Upper lobe of left lung (tissue), 6 donors: ENCODE measurements around the gene VSTM4. TPM values are rescaled to one million over a fixed set of nuclear protein-coding genes. Genes with fewer than 3 reads are reported as not detected.

Source experiments
- ATAC-seq, 2 donors: fragments of 200-7000 bp; cut with Tn5 transposase; one replicate each; pipeline ENCODE4 v1.9.1; 2022; ENCODE audit warnings: mild to moderate bottlenecking in 2 of 2, moderate library complexity in 2 of 2; ENCODE audit not compliant: low FRiP score in 2 of 2
- DNase-seq, 2 donors: peaks; one replicate each; pipeline ENCODE4 v3.0.0-alpha.2; 2019 to 2020
- H3K27ac ChIP-seq, 4 donors: fragments of 200-600 bp; sonication (generic); one replicate each; pipeline ENCODE4 v1.5.1; 2016 to 2019
- H3K27me3 ChIP-seq, 4 donors: fragments of 200-600 bp; sonication (generic); one replicate each; pipeline ENCODE4 v1.5.1; 2017 to 2019
- H3K36me3 ChIP-seq, 4 donors: fragments of 200-600 bp; sonication (generic); one replicate each; pipeline ENCODE4 v1.5.1; 2016 to 2019
- H3K4me1 ChIP-seq, 4 donors: fragments of 200-600 bp; sonication (generic); one replicate each; pipeline ENCODE4 v1.5.1; 2018 to 2019
- H3K4me3 ChIP-seq, 4 donors: fragments of 200-600 bp; sonication (generic); one replicate each; pipeline ENCODE4 v1.5.1; 2017 to 2019; ENCODE audit warnings: mild to moderate bottlenecking in 2 of 4, moderate library complexity in 1 of 4
- H3K9me3 ChIP-seq, 4 donors: fragments of 200-600 bp; sonication (generic); one replicate each; pipeline ENCODE4 v1.5.1; 2018 to 2019
- EP300 ChIP-seq, 4 donors: sonication (generic); formaldehyde crosslinking; IDR thresholded peaks; one replicate each; pipeline ENCODE4 v1.5.1; 2017; ENCODE audit warnings: antibody characterized with exemption in 4 of 4, control low read depth in 2 of 4
- POLR2A ChIP-seq, 4 donors: fragments of 450-650 bp; IDR thresholded peaks; one replicate each; pipeline ENCODE4 v1.5.1; 2016 to 2017; ENCODE audit warnings: antibody characterized with exemption in 4 of 4, mild to moderate bottlenecking in 2 of 4
- POLR2AphosphoS5 ChIP-seq, 2 donors: sonication (generic); formaldehyde crosslinking; IDR thresholded peaks; one replicate each; pipeline ENCODE4 v1.5.1; 2017; ENCODE audit warnings: antibody characterized with exemption in 2 of 2
- WGBS, 2 donors: methylation state at CpG; one replicate each; pipeline ENCODE4 v1.1.5; 2017 to 2018; 5-methylcytosine and 5-hydroxymethylcytosine counted together
- total RNA-seq, 6 donors: library from RNA; depleted of rRNA in 4 of 6; stranded (reverse); fragments of >200 nt in 4 of 6; gene quantifications; one replicate each; pipeline versions ENCODE4 v1.1.0 to v1.2.1, GENCODE V29; 2016 to 2021
- TF ChIP-seq, protein P1 (sequence below), 6 experiments: fragments of 450-650 bp in 4 of 6; fragments of 200-600 bp in 2 of 6; sonication (generic) in 2 of 6; IDR thresholded peaks; one replicate each; pipeline ENCODE4 v1.5.1; 2016 to 2019; ENCODE audit warnings: antibody characterized with exemption in 6 of 6
- donor health status: DM: no; HTN: no; CAD: no; lungs with moderate emphysema.
- donor health status: DM: no; HTN: yes; CAD: no; lungs with severe emphysema.

Gene VSTM4
- total RNA-seq, 6 donors from 2014 or later, result 8.5 to 24.3 (median 13.2) TPM

DNA sequence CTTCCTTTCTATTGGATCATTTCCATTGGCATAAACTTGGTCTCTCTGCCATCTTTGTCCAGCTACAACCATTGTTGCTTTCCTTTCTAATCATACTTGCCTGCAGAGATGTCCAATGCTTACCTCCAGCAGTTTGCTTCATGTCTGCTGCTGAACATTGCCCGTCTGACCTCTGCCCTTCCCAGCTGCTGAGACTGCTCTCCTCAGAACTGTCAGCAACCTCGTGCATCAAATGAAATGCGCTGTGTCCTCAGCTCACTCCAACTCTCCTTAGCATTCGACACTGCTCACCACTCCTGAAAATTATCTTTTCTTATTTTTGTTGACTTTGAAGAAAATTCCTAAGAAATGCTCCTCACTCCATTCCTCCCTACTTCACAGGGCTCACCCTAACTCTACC, 13.5 kb upstream of the VSTM4 start:
- H3K36me3 ChIP-seq, result no peaks in the 10 kb centered on the region
- H3K4me1 ChIP-seq, result no peaks in the 10 kb centered on the region
- 52 to 85% methylated on average over 4 of the region's 4 CpGs for WGBS, 2 donors
- no peaks in the 10 kb centered on the region for H3K9me3 ChIP-seq
- DNase-seq (no peak), ATAC-seq (no peak)
- H3K4me3 ChIP-seq, result no peak overlapping the region
- TF ChIP-seq, protein P1, sequence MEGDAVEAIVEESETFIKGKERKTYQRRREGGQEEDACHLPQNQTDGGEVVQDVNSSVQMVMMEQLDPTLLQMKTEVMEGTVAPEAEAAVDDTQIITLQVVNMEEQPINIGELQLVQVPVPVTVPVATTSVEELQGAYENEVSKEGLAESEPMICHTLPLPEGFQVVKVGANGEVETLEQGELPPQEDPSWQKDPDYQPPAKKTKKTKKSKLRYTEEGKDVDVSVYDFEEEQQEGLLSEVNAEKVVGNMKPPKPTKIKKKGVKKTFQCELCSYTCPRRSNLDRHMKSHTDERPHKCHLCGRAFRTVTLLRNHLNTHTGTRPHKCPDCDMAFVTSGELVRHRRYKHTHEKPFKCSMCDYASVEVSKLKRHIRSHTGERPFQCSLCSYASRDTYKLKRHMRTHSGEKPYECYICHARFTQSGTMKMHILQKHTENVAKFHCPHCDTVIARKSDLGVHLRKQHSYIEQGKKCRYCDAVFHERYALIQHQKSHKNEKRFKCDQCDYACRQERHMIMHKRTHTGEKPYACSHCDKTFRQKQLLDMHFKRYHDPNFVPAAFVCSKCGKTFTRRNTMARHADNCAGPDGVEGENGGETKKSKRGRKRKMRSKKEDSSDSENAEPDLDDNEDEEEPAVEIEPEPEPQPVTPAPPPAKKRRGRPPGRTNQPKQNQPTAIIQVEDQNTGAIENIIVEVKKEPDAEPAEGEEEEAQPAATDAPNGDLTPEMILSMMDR (IDR thresholded peaks at IDR 0.05), result no peak
- no peak for TF ChIP-seq POLR2AphosphoS5 (IDR thresholded peaks at IDR 0.05)
- no peak for TF ChIP-seq EP300 (IDR thresholded peaks at IDR 0.05)
- no peak for TF ChIP-seq POLR2A (IDR thresholded peaks at IDR 0.05)
- H3K27me3 ChIP-seq, result no peaks in the 10 kb centered on the region
- H3K27ac ChIP-seq, result no peak overlapping the region

DNA sequence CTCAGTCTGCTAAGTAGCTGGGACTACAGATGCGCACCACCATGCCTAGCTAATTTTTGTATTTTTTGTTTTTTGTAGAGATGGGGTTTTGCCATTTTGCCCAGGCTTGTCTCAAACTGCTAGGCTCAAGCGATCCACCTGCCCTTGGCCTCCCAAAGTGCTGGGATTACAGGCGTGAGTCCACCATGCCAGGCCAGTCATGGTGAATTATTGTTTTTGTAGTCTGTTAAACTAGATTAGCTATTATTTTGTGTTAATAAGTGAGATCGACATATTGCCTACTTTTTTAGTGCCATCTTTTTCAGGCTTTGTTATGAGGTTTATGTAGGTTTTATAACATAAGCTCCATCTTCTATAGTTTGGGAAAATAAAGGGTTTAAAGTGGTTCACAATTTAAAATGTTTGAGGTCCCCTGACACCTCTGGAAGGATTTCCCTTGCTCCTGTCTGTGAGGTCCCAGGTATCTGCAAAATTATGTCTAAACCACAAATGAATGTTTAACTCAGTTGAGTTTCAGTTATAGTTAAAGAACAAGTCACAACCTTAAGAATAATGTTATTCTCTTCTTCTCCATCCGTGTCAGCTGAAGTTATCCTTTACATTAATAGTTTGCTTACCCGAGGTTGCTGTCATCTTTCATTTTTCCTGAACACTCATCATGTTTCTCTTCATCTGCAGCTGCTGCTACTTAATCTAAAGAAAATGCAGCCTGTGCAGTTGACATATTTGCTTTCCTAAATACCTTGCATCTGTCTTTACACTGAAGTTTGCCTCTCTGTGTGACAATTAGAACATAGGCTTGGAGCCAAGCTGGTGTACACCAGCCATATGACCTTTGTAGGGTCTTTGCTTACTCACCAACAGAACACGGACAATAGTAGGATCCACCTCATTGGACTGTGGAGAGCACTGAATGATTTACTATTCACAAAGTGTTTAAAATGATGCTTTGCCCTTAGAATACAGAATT, 8.9 kb upstream of the VSTM4 start:
- TF ChIP-seq, protein P1 (IDR thresholded peaks at IDR 0.05), result no peak
- no peak for TF ChIP-seq POLR2AphosphoS5 (IDR thresholded peaks at IDR 0.05)
- no peak for TF ChIP-seq EP300 (IDR thresholded peaks at IDR 0.05)
- TF ChIP-seq POLR2A (IDR thresholded peaks at IDR 0.05), result no peak
- no peaks in the 10 kb centered on the region for H3K4me1 ChIP-seq
- no peaks in the 10 kb centered on the region for H3K36me3 ChIP-seq
- ATAC-seq (no peak), DNase-seq (no peak)
- H3K4me3 ChIP-seq, result no peak overlapping the region
- H3K27ac ChIP-seq, result no peak overlapping the region
- no peaks in the 10 kb centered on the region for H3K9me3 ChIP-seq
- 84 to 91% methylated on average over 7 of the region's 7 CpGs for WGBS, 2 donors
- H3K27me3 ChIP-seq, result no peaks in the 10 kb centered on the region

DNA sequence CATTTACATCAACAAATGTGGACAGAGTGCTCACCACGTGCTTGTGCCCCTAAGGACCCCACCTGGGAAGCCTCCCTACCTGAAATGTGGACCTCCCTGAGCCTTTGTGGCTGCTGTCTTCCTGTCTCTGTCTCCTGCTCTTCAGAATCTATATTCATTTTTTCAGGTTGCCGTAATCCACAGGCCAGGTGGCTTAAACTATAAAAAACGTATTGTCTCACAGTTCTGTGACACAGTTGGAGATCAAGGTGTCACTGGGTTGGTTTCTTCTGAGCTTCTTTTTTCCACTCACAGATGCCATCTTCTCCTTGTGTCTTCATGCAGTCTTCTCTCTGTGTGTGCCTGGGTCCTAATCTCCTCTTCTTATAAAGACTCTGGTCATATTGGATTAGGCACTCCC, 5.6 kb upstream of the VSTM4 start:
- Histone ChIP-seq H3K36me3 (no peaks in the 10 kb centered on the region), H3K9me3 (no peaks in the 10 kb centered on the region), H3K4me3 (no peak overlapping the region), H3K4me1 (peaks cover 0 to under 1% (median 0%) of the 10 kb centered on the region in 4 donors), H3K27me3 (no peaks in the 10 kb centered on the region), H3K27ac (no peak overlapping the region)
- 86 to 87% methylated on average over 3 of the region's 3 CpGs for WGBS, 2 donors
- no peak for DNase-seq
- no peak for ATAC-seq
- TF ChIP-seq POLR2AphosphoS5 (IDR thresholded peaks at IDR 0.05) (no peak), EP300 (IDR thresholded peaks at IDR 0.05) (no peak)

DNA sequence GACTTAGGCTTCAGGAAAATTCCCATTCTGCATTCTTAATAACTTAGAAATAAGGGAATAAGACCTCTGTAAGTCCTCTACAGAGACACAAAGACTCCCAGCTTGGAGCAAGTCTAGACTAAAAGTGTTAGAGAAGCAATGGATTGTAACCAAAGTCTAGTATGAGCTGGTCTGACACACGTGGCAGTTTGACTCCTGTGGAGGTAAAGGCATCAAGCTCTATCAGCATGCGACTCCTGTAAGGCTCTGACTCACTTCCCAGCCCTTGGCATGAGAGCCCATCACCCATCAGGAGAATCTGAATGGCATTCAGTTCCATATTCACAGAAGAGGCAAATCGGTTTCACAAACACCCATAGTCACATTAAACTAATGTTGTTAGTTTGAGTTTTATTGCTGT, 4.4 kb upstream of the VSTM4 start:
- Histone ChIP-seq H3K27me3 (no peaks in the 10 kb centered on the region), H3K4me1 (peaks cover 0 to 8% (median 0%) of the 10 kb centered on the region in 4 donors), H3K36me3 (no peaks in the 10 kb centered on the region), H3K9me3 (no peaks in the 10 kb centered on the region), H3K27ac (no peak overlapping the region), H3K4me3 (no peak overlapping the region)
- TF ChIP-seq, protein P1 (IDR thresholded peaks at IDR 0.05), result no peak
- TF ChIP-seq POLR2AphosphoS5 (IDR thresholded peaks at IDR 0.05), result no peak
- TF ChIP-seq POLR2A (IDR thresholded peaks at IDR 0.05), result no peak
- no peak for TF ChIP-seq EP300 (IDR thresholded peaks at IDR 0.05)
- ATAC-seq, result no peak
- no peak for DNase-seq
- WGBS, 2 donors, result 61 to 68% methylated on average over 3 of the region's 3 CpGs

DNA sequence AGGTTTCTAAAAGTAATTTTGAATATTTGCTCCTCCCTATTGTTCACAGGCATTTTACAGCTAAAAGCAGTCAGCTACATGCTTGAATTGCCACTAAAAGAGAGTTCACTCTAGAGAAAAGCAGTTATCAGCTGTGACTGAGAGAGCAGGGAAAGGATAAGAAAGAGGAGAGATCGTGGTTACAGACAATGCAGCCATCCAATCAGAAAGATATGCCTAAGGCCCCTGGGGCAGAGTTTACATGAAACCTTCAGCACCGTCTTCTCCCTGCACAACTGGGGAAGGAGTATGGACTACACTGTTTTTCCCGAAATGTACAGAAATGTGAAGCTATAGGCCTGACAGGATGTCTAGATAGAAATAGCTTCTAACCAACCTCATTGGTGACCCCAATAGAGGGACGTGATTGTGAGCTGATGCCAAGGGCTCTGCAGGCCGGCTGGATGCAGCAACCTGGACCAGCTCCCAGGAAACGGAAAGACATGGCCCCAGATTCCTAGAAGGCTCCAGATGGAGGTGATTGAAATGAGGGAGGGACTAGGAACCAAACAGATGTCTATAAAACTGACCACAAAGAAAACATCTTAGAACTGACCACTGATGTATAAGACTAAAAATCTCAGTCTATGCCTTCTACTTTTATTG, 3.2 kb upstream of the VSTM4 start:
- ATAC-seq (no peak), DNase-seq (no peak)
- TF ChIP-seq EP300 (IDR thresholded peaks at IDR 0.05) (no peak), POLR2AphosphoS5 (IDR thresholded peaks at IDR 0.05) (no peak), POLR2A (IDR thresholded peaks at IDR 0.05) (no peak)
- TF ChIP-seq, protein P1 (IDR thresholded peaks at IDR 0.05), result no peak
- no peak overlapping the region for H3K4me3 ChIP-seq
- H3K36me3 ChIP-seq, result no peaks in the 10 kb centered on the region
- no peaks in the 10 kb centered on the region for H3K27me3 ChIP-seq
- H3K27ac ChIP-seq, result no peak overlapping the region
- H3K9me3 ChIP-seq, result no peaks in the 10 kb centered on the region
- 74 to 76% methylated on average over 6 of the region's 6 CpGs for WGBS, 2 donors
- peaks cover 0 to 15% (median 4%) of the 10 kb centered on the region in 4 donors for H3K4me1 ChIP-seq
